CD14-positive monocyte (primary cell): Measurements from ENCODE around the gene HDAC8. TPM values are rescaled to one million over a fixed set of nuclear protein-coding genes. Genes with fewer than 3 reads are reported as not detected.

Experiments used
- DNase-seq, 3 donors: peaks; one replicate each; pipeline ENCODE4 v3.0.0-alpha.2; 2011 to 2022
- H2AFZ ChIP-seq: 2 replicates; pipeline ENCODE4 v1.6.0; 2012; ENCODE audit warnings: mild to moderate bottlenecking, low read depth, low read length, inconsistent platforms; ENCODE audit not compliant: insufficient read depth, poor library complexity, severe bottlenecking
- H3K27ac ChIP-seq, 2 donors: 1 replicate in 1 of 2; 2 replicates in 1 of 2; pipeline ENCODE4 v1.5.1; 2012 to 2013; ENCODE audit warnings: low read length in 2 of 2, control low read depth in 1 of 2, inconsistent platforms in 1 of 2, low read depth in 1 of 2, mild to moderate bottlenecking in 1 of 2
- H3K27me3 ChIP-seq, 2 donors: one replicate each; pipeline versions ENCODE4 v1.6.0 to v1.6.1; 2011 to 2013; ENCODE audit warnings: low read length in 2 of 2; ENCODE audit not compliant: control insufficient read depth in 2 of 2, insufficient read depth in 2 of 2
- H3K36me3 ChIP-seq, 2 donors: replicated peaks in 1 of 2; 1 replicate in 1 of 2; 2 replicates in 1 of 2; pipeline versions ENCODE4 v1.5.1 to v1.6.1; 2012 to 2013; ENCODE audit warnings: low read length in 2 of 2, control low read depth in 1 of 2, inconsistent platforms in 1 of 2, mild to moderate bottlenecking in 1 of 2; ENCODE audit not compliant: insufficient read depth in 2 of 2, control insufficient read depth in 1 of 2
- H3K4me1 ChIP-seq, 2 donors: 1 replicate in 1 of 2; 2 replicates in 1 of 2; pipeline versions ENCODE4 v1.5.1 to v1.6.1; 2012 to 2013; ENCODE audit warnings: low read length in 2 of 2, control low read depth in 1 of 2, inconsistent platforms in 1 of 2, mild to moderate bottlenecking in 1 of 2, moderate library complexity in 1 of 2; ENCODE audit not compliant: insufficient read depth in 2 of 2, control insufficient read depth in 1 of 2
- H3K4me2 ChIP-seq: replicated peaks from 2 replicates; pipeline ENCODE3; 2012; ENCODE audit warnings: low read length, moderate library complexity, mild to moderate bottlenecking; ENCODE audit not compliant: poor library complexity, severe bottlenecking; ENCODE audit errors: extremely low read depth
- H3K4me3 ChIP-seq, 3 experiments: fragments of 200-600 bp in 1 of 3; sonication (generic) in 1 of 3; replicated peaks in 1 of 3; 1 replicate in 2 of 3; 2 replicates in 1 of 3; pipeline ENCODE4 v1.5.1; 2011 to 2013; ENCODE audit warnings: low read length in 3 of 3, mild to moderate bottlenecking in 3 of 3, control low read depth in 2 of 3, low read depth in 2 of 3, inconsistent platforms in 1 of 3, moderate library complexity in 1 of 3
- H3K79me2 ChIP-seq: 2 replicates; pipeline ENCODE4 v1.6.0; 2012; ENCODE audit warnings: mild to moderate bottlenecking, control low read depth, inconsistent platforms, low read length, moderate library complexity; ENCODE audit not compliant: insufficient read depth
- H3K9ac ChIP-seq: 2 replicates; pipeline ENCODE4 v1.6.0; 2017; ENCODE audit warnings: low read length, mild to moderate bottlenecking; ENCODE audit not compliant: insufficient read depth, poor library complexity, severe bottlenecking
- H3K9me3 ChIP-seq, 2 donors: replicated peaks in 1 of 2; 1 replicate in 1 of 2; 2 replicates in 1 of 2; pipeline versions ENCODE4 v1.5.1 to v1.6.1; 2012 to 2013; ENCODE audit warnings: low read length in 2 of 2, control low read depth in 1 of 2; ENCODE audit not compliant: control insufficient read depth in 1 of 2, insufficient read depth in 1 of 2
- H4K20me1 ChIP-seq: 2 replicates; pipeline ENCODE4 v1.6.0; 2012; ENCODE audit warnings: mild to moderate bottlenecking, low read length, control low read depth, moderate library complexity; ENCODE audit not compliant: insufficient read depth
- H3K27ac Mint-ChIP-seq, 7 donors: one replicate each; pipeline ENCODE4 v1.8.0; 2020; ENCODE audit warnings: mild to moderate bottlenecking in 7 of 7, mixed read lengths in 7 of 7, moderate library complexity in 6 of 7, inconsistent platforms in 2 of 7
- H3K27me3 Mint-ChIP-seq, 3 donors: one replicate each; pipeline ENCODE4 v1.8.0; 2021 to 2022; ENCODE audit warnings: low read depth in 3 of 3, mild to moderate bottlenecking in 3 of 3, mixed read lengths in 3 of 3, moderate library complexity in 3 of 3, inconsistent platforms in 1 of 3
- H3K36me3 Mint-ChIP-seq, 2 donors: one replicate each; pipeline ENCODE4 v1.8.0; 2020; ENCODE audit warnings: mixed read lengths in 2 of 2, inconsistent platforms in 1 of 2, mild to moderate bottlenecking in 1 of 2
- H3K4me1 Mint-ChIP-seq: one replicate; pipeline ENCODE4 v1.8.0; 2020; ENCODE audit warnings: mild to moderate bottlenecking, mixed read lengths
- H3K4me3 Mint-ChIP-seq, 2 donors: one replicate each; pipeline ENCODE4 v1.8.0; 2020; ENCODE audit warnings: mild to moderate bottlenecking in 2 of 2, mixed read lengths in 2 of 2, moderate library complexity in 1 of 2
- H3K9me3 Mint-ChIP-seq, 7 donors: one replicate each; pipeline ENCODE4 v1.8.0; 2020 to 2022; ENCODE audit warnings: mixed read lengths in 7 of 7, mild to moderate bottlenecking in 6 of 7, moderate library complexity in 6 of 7, inconsistent platforms in 2 of 7
- WGBS: methylation state at CpG from one replicate; pipeline ENCODE4 v1.1.5; 2013; ENCODE audit warnings: missing lambda C conversion rate; ENCODE audit not compliant: insufficient coverage; 5-methylcytosine and 5-hydroxymethylcytosine counted together
- intact Hi-C, 2 donors: fragments of 100-400 bp; cut with micrococcal nuclease; formaldehyde crosslinking; loops; one replicate each; pipeline versions ENCODE4 v1.15.0 to v1.15.1; 2023
- polyA plus RNA-seq, 3 donors: library from polyadenylated mRNA; depleted of rRNA in 1 of 3; unstranded in 2 of 3; stranded (reverse) in 1 of 3; fragments of 300-500 nt in 2 of 3; fragments of >200 nt in 1 of 3; fragmentation: Illumina TruSeq in 2 of 3; gene quantifications; 1 replicate in 2 of 3; 2 replicates in 1 of 3; pipeline ENCODE4 v1.2.3, GENCODE V29; 2012 to 2021
- TF ChIP-seq, protein P1 (sequence below): fragments of 200-600 bp; IDR thresholded peaks from one replicate; pipeline ENCODE4 v1.8.0; 2022; ENCODE audit warnings: antibody characterized with exemption, mild to moderate bottlenecking

The HDAC8 gene
- polyA plus RNA-seq, 3 donors = 14.3 to 22.9 (median 20.5) TPM

DNA sequence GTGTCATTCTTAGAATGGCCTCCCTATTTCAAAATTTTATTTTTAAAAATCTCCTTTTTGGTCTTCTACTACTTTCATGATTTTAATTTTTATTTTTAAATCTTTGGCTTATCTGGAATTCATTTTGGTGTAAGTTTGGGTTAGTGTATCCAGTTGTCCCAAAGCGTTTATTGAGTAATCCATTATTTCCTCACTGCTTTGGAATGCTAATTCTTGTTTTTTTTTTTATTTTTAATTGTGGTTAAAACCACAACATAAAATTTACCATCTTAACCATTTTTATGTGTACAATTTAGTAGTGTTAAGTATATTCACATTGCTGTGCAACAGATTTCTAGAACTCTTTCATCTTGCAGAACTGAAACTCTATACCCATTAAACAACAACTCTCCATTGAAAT lies 275.7 kb downstream of the HDAC8 start:
- no peak overlapping the region for H3K4me2 ChIP-seq
- H3K9me3 ChIP-seq = no peaks in the 10 kb centered on the region
- no peak overlapping the region for H3K4me3 Mint-ChIP-seq
- no peaks in the 10 kb centered on the region for H4K20me1 ChIP-seq
- H3K36me3 ChIP-seq = no peaks in the 10 kb centered on the region
- peaks cover 18 to 54% (median 35%) of the 10 kb centered on the region in 3 donors for H3K27me3 Mint-ChIP-seq
- no peaks in the 10 kb centered on the region for H3K36me3 Mint-ChIP-seq
- no peaks in the 10 kb centered on the region for H3K4me1 ChIP-seq
- no peaks in the 10 kb centered on the region for H3K4me1 Mint-ChIP-seq
- intact Hi-C loops = no loop called here
- no peaks in the 10 kb centered on the region for H3K79me2 ChIP-seq
- no peak overlapping the region for H3K4me3 ChIP-seq
- H3K9ac ChIP-seq = no peak overlapping the region
- TF ChIP-seq, protein P1, sequence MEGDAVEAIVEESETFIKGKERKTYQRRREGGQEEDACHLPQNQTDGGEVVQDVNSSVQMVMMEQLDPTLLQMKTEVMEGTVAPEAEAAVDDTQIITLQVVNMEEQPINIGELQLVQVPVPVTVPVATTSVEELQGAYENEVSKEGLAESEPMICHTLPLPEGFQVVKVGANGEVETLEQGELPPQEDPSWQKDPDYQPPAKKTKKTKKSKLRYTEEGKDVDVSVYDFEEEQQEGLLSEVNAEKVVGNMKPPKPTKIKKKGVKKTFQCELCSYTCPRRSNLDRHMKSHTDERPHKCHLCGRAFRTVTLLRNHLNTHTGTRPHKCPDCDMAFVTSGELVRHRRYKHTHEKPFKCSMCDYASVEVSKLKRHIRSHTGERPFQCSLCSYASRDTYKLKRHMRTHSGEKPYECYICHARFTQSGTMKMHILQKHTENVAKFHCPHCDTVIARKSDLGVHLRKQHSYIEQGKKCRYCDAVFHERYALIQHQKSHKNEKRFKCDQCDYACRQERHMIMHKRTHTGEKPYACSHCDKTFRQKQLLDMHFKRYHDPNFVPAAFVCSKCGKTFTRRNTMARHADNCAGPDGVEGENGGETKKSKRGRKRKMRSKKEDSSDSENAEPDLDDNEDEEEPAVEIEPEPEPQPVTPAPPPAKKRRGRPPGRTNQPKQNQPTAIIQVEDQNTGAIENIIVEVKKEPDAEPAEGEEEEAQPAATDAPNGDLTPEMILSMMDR = no peak
- H3K27ac ChIP-seq = no peak overlapping the region
- H3K27ac Mint-ChIP-seq = no peak overlapping the region
- H2AFZ ChIP-seq = no peak overlapping the region
- no peak for DNase-seq
- peaks cover 10 to 12% of the 10 kb centered on the region in 2 donors for H3K27me3 ChIP-seq
- WGBS = no CpG with 5 or more reads among the region's 1 CpG
- peaks cover 0 to 6% (median 2%) of the 10 kb centered on the region in 7 donors for H3K9me3 Mint-ChIP-seq

DNA sequence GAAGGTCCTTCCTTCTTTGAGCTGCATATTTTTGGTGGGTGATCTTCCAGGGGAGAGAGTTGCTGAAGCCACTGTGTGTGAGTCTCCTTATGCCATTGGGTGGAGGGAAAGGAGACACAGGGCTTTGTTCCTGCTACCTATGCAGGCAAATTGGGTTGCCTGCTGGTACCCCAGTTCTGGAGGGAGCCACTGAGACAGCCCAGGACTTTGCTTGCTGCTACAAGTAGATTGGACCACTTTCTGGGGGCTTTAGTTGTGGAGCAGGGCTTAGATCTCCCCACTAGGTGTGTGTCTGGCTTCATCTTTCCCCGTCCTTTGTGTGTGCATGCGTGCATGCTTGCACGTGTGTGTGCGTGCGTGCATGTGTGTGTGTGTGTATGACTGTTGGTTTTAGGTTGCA lies 276.9 kb downstream of the HDAC8 start:
- Histone ChIP-seq H4K20me1 (no peaks in the 10 kb centered on the region), H3K36me3 (no peaks in the 10 kb centered on the region), H3K9ac (no peak overlapping the region), H3K9me3 (no peaks in the 10 kb centered on the region), H3K4me2 (no peak overlapping the region), H3K79me2 (no peaks in the 10 kb centered on the region), H3K4me1 (no peaks in the 10 kb centered on the region), H3K4me3 (no peak overlapping the region), H3K27me3 (peaks cover 5 to 10% of the 10 kb centered on the region in 2 donors), H2AFZ (no peak overlapping the region), H3K27ac (no peak overlapping the region)
- Mint-ChIP-seq H3K27ac (no peak overlapping the region), H3K36me3 (no peaks in the 10 kb centered on the region), H3K9me3 (peaks cover 0 to 11% (median 2%) of the 10 kb centered on the region in 7 donors), H3K4me1 (no peaks in the 10 kb centered on the region), H3K27me3 (peaks cover 18 to 52% (median 24%) of the 10 kb centered on the region in 3 donors), H3K4me3 (no peak overlapping the region)
- 50% methylated on average over 2 of the region's 5 CpGs for WGBS
- no peak for DNase-seq
- intact Hi-C loops = no loop called here
- TF ChIP-seq, protein P1 = no peak
